ENCODE measurements around the gene DKC1. TPM values are rescaled to one million over a fixed set of nuclear protein-coding genes. Genes with fewer than 3 reads are reported as not detected.

Gene DKC1
- total and polyA plus RNA-seq, 8 donors: 22.3 to 70.6 (median 62.6) TPM

- TF ChIP-seq CTCF (IDR thresholded peaks at IDR 0.05): no peak
- Histone ChIP-seq H3K36me3 (no peaks in the 10 kb centered on the region), H3K27ac (peak within 1 kb of the TSS; percentile 34 to 90), H3K4me1 (peaks cover 0 to 14% of the 10 kb centered on the region in 2 donors), H3K9me3 (no peaks in the 10 kb centered on the region), H3K27me3 (no peaks in the 10 kb centered on the region), H3K4me3 (peak within 1 kb of the TSS; percentile 52 to 67)
- DNase-seq: peak; percentile 66 to 93 (median 84)
- ATAC-seq: peak; percentile 99
- intact Hi-C loops (cut with DNase I): no loop called here
Observed at GRCh38 chrX:154804957-154805695, 42.5 kb downstream of the DKC1 start, which contains the start of gene MPP1. TSS of gene MPP1 (minus strand) at chrX:154805485. CDS start at chrX:154805373, 112 bp downstream.

- TF ChIP-seq CTCF (IDR thresholded peaks at IDR 0.05): no peak
- H3K27ac ChIP-seq: peak overlapping the region; percentile 2 to 90
Observed at GRCh38 chrX:154805696-154806091, 43.0 kb downstream of the DKC1 start.

GRCh38 chrX:154806837-154807501 is 44.3 kb downstream of the DKC1 start:
- H3K4me3 ChIP-seq: no peak overlapping the region
- ATAC-seq (no peak), DNase-seq (no peak)
- no peaks in the 10 kb centered on the region for H3K36me3 ChIP-seq
- intact Hi-C loops (cut with DNase I): no loop called here
- H3K9me3 ChIP-seq: no peaks in the 10 kb centered on the region
- H3K27ac ChIP-seq: no peak overlapping the region
- no peak for TF ChIP-seq CTCF (IDR thresholded peaks at IDR 0.05)
- peaks cover 0 to 12% of the 10 kb centered on the region in 2 donors for H3K4me1 ChIP-seq
- no peaks in the 10 kb centered on the region for H3K27me3 ChIP-seq

More at GRCh38 chrX:154805696-154806091, 43.0 kb downstream of the DKC1 start:
- ATAC-seq (peak; percentile 11), DNase-seq (peak in 1 of 4 donors; percentile 3)
- H3K4me1 ChIP-seq: peaks cover 0 to 12% of the 10 kb centered on the region in 2 donors
- peak overlapping the region; percentile 52 to 67 for H3K4me3 ChIP-seq
- intact Hi-C loops (cut with DNase I): no loop called here
- no peaks in the 10 kb centered on the region for H3K27me3 ChIP-seq
- H3K9me3 ChIP-seq: no peaks in the 10 kb centered on the region
- no peaks in the 10 kb centered on the region for H3K36me3 ChIP-seq

- Histone ChIP-seq H3K4me1 (peaks cover 0 to 6% of the 10 kb centered on the region in 2 donors), H3K36me3 (no peaks in the 10 kb centered on the region), H3K9me3 (no peaks in the 10 kb centered on the region), H3K4me3 (no peak overlapping the region), H3K27ac (no peak overlapping the region), H3K27me3 (no peaks in the 10 kb centered on the region)
- ATAC-seq: no peak
- intact Hi-C loops (cut with DNase I): no loop called here
- no peak for TF ChIP-seq CTCF (IDR thresholded peaks at IDR 0.05)
- no peak for DNase-seq
Observed at GRCh38 chrX:154809939-154810665, 47.4 kb downstream of the DKC1 start.
